NCI-H2029 (cell line): ENCODE results near the gene RESF1.
"Not testable (repeated sequence)": the region's sequence is repeated elsewhere in the genome, so short reads cannot be mapped to it uniquely, and the experiment has no call there.

Source experiments
- DNase-seq: peaks from one replicate; lab custom pipeline; 2025; lab: John Stamatoyannopoulos, UW

The RESF1 gene, protein sequence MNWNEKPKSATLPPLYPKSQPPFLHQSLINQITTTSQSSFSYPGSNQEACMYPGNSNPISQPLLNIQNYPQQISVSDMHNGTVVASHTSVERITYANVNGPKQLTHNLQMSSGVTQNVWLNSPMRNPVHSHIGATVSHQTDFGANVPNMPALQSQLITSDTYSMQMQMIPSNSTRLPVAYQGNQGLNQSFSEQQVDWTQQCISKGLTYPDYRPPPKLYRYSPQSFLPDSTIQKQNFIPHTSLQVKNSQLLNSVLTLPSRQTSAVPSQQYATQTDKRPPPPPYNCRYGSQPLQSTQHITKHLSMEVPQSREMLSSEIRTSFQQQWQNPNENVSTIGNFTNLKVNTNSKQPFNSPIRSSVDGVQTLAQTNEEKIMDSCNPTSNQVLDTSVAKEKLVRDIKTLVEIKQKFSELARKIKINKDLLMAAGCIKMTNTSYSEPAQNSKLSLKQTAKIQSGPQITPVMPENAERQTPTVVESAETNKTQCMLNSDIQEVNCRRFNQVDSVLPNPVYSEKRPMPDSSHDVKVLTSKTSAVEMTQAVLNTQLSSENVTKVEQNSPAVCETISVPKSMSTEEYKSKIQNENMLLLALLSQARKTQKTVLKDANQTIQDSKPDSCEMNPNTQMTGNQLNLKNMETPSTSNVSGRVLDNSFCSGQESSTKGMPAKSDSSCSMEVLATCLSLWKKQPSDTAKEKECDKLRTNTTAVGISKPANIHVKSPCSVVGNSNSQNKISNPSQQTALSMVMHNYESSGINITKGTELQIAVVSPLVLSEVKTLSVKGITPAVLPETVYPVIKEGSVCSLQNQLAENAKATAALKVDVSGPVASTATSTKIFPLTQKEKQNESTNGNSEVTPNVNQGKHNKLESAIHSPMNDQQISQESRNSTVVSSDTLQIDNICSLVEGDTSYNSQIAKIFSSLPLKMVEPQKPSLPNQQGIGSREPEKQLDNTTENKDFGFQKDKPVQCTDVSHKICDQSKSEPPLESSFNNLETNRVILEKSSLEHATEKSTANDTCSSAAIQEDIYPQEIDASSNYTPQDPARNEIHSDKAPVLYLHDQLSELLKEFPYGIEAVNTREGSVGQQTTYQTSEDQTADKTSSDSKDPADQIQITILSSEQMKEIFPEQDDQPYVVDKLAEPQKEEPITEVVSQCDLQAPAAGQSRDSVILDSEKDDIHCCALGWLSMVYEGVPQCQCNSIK (N-terminal part only)

GRCh38 chr12:31959161-31959700 lies at the start of gene RESF1:
Gene RESF1, plus strand, starts transcription at chr12:31959415. Its CDS starts 21,541 bp downstream, at chr12:31980956.
- DNase-seq, result peak; percentile 77

GRCh38 chr12:31914927-31915326 lies 44.3 kb upstream of the RESF1 start:
- no peak for DNase-seq

DNA sequence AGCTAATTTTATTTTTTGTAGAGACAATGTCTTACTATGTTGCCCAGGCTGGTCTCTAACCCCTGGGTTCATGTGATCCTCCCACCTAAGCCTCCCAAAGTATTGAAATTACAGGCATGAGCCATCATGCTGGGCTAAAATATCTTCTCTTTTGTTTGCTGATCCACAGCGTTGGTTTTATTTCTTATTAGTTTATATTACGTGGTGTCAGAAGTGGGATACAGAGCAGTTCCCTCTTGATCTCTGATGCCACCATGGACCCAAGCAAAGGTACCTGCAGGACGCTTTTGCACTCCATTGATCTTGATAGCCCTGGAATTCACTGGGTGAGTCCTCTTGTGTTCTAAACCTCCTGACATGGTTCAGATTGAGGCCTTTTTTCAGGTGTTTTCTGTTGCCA lies 43.8 kb upstream of the RESF1 start:
- no peak for DNase-seq

DNA sequence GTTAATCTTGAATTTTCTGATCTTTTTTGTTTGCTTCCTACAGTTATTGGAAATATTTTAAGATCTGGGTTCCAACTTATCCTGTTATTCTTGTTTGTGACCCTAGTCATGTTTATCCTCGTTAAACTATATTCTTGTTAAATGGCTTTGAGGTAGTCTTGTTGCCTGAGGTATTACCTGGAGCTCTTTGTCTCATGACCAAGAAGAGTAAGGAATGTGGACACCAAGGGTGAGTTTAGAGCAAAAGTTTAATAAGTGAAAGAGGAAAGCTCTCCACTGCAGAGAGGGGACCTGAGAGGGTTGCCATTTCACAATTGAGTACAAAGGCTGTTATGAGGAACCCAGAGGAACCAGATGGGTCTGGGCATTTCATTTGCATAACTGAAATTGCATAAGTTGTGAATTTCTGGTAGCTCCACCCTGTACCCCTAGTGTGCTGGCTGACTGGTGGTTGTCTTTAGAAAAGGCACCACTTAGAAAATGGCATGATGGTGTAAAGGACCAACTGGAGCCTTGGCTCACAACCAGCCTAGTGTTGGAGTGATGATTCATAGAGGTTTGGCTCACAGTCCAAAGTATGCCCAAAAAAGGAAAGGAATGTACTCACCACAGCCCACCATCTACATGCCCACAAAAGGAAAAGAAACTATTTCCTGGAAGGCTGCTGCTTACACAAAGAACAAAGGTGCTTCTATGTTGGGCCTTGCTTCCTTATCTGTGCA lies 36.7 kb upstream of the RESF1 start:
- DNase-seq, result no peak

- DNase-seq, result no peak
These were observed 36.2 kb upstream of the RESF1 start for GRCh38 chr12:31923063-31923412.

DNA sequence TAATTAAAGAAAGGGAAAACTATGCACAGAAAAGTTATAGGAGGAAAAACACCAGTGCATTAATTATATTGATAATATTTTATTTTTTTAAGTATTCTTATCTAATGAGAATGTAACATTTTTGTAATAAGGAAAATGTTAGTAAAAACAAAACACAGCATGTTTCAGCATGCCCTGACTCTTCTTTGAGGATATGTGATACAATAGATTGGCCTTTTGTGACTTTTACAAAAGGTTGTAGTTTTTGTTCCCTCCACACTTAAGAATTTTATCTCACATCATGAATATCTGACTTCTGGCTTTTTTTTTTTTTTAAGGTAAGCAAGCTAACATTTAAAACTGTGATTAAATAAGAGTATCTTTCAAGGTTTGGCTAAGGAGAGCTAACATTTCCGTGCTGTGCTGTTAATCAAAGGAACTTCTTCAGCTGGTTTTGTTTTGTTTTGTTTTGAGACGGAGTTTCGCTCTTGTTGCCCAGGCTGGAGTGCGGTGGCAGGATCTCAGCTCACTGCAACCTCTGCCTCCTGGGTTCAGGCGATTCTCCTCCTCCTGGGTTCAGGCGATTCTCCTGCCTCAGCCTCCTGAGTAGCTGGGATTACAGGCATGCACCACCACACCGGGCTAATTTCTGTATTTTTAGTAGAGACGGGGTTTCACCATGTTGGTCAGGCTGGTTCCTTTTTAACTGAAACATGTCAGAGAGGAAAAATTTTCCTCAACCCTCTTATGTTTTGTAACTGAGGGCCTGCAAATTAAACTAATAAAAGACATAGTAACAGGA lies 30.8 kb upstream of the RESF1 start:
- DNase-seq, result no peak

DNA sequence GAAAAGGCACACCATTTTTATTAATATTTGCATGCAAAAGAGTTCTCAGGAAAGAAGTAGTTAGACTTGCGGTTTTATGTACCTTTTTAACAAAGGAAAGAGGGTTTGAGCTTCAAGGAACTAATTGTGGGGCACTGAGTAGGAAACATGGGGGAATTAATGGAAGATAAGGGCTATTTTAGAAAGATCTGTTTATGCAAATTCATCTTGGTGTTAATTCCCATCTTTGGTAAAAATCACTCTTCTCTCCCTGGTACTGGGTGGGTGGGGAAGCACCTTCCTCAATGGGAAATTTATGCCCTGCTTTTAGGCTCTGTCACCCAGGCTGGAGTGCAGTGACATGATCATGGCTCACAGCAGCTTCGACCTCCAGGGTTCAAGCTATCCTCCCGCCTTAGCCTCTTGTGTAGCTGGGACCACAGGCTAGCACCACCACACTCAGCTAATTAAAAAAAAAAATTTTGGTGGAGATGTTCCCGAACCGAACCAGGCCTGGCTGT lies 30.1 kb upstream of the RESF1 start:
- DNase-seq, result no peak

DNA sequence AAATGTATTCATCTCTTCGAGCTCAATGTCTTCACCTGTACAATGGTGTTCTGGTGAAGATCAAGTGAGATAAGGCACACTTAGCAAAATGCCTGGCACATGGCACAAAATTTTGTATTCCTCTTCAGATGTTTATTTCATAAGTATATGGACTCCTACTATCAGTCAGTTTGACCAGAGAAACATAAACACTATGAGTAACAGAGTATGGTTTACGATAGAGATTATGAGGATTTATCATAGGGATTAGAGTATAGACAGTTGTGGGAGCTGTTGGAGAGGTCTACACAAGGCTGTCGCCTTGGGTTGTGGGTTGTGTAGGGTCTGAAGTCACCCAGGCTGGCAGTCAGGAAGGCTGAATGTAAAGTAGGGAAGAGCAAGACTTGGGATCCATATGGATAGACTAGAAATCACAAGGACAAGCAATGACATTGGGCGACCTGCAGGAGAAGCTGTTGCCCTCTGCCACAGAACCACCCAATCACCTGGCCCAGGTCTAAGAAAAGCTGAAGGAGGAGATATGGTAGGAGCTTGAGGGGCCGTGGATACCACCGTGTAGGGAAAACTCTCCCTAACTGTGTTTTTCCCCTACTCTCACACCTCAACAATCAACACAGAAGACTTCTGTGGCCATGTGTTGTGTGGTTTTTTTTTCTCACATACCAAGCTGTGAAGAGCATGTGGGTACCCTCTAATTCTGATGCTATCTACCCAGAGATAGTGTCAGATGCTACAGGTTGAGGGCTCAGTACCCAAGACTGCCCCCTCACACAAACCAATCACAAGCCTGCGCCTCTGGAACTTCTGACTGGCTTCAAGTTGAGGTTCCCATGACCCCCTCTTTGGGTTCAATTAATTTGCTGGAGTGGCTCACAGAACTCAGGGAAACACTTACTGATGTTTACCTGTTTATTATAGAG lies 27.2 kb upstream of the RESF1 start:
- no peak for DNase-seq

GRCh38 chr12:31944299-31944698 lies 14.9 kb upstream of the RESF1 start:
- DNase-seq, result no peak

- no peak for DNase-seq
These were observed 11.2 kb upstream of the RESF1 start for GRCh38 chr12:31947971-31948370.

DNA sequence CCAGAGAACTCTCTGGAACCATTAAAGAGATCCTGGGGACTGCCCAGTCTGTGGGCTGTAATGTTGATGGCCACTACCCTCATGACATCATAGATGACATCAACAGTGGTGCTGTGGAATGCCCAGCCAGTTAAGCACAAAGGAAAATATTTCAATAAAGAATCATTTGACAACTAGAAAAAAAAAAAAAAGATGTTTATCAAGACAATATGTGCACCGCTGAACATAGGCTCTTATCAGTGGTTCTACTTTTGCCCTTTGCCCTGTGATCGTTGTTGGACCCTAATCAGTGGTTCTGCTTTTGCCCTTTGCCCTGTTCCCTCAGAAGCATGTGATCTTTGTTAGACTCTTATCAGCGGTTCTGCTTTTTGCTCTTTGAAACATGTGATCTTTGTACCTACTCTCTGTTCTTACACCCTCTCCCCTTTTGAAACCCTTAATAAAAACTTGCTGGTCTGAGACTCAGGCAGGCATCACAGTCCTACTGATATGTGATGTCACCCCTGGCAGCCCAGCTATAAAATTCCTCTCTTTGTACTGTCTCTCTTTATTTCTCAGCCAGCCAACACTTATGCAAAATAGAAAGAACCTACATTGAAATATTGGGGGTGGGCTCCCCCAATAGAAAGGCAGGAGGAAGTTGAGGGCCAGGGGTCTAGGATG lies 10.4 kb upstream of the RESF1 start:
- not testable (repeated sequence) for DNase-seq

DNA sequence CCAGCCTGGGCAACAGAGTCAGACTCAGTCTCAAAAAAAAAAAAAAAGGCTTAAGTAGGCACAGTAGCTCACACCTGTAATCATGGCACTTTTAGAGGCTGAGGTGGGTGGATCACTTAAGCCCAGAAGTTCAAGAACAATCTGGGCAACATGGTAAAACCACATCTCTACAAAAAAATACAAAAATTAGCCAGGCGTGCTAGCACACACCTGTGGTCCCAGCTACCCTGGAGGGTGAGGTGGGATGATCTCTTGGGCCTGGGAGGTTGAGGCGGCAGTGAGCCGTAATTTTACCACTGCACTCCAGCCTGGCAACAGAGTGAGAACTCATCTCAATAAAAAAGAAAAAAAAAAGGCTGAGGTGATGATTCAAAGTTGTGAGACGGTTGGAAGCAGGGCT lies 9.1 kb upstream of the RESF1 start:
- no peak for DNase-seq

- no peak for DNase-seq
These were observed 8.7 kb upstream of the RESF1 start for GRCh38 chr12:31950492-31950891.

DNA sequence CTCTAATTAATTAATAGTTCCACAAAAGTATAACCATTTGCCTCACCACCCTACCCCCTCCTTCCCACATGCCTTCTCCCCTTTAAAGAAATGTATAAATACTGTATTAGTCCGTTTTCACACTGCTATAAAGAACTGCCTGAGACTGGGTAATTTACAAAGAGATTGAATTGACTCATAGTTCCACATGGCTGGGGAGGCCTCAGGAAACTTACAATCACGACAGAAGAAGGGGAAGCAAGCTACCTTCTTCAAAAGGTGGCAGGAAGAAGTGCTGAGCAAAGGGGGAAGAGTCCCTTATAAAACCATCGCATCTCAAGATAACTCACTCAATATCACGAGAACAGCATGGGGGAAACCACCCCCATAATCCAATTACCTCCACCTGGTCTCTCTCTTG lies 8.2 kb upstream of the RESF1 start:
- no peak for DNase-seq

- DNase-seq, result no peak
These were observed 7.3 kb upstream of the RESF1 start for GRCh38 chr12:31951939-31952338.

DNA sequence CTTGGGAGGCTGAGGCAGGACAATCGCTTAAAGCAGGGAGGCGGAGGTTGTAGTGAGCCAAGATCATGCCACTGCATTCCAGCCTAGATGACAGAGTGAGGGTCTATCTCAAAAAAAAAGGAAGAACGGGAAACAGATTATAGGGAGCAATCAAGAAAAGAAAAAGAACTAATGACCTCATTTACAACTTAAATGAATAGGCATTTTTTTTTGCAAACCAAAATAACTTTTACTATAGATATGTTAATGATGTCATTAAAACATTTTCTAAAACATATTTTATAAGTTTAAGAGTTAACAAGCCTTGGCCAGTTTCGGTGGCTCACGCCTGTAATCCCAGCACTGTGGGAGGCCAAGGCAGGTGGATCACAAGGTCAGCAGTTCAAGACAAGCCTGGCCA lies 6.8 kb upstream of the RESF1 start:
- no peak for DNase-seq

GRCh38 chr12:31954925-31955858 lies 4.0 kb upstream of the RESF1 start:
- DNase-seq, result no peak
